Fibroblast of pulmonary artery (primary cell): ENCODE measurements around the gene PFDN6.

Experiments
- DNase-seq: peaks from one replicate; pipeline ENCODE4 v3.0.0-alpha.2; 2010; ENCODE audit warnings: low read depth
- H3K4me3 ChIP-seq: replicated peaks from 2 replicates; pipeline ENCODE4 v1.5.1; 2011; ENCODE audit warnings: low read depth, mild to moderate bottlenecking, control low read depth, low read length, moderate library complexity
- TF ChIP-seq, protein P1 (sequence below): IDR thresholded peaks from 2 replicates; pipeline ENCODE4 v1.5.1; 2011; ENCODE audit warnings: mild to moderate bottlenecking, control low read depth, low read length, inconsistent platforms; ENCODE audit errors: missing control alignments

Gene PFDN6

DNA sequence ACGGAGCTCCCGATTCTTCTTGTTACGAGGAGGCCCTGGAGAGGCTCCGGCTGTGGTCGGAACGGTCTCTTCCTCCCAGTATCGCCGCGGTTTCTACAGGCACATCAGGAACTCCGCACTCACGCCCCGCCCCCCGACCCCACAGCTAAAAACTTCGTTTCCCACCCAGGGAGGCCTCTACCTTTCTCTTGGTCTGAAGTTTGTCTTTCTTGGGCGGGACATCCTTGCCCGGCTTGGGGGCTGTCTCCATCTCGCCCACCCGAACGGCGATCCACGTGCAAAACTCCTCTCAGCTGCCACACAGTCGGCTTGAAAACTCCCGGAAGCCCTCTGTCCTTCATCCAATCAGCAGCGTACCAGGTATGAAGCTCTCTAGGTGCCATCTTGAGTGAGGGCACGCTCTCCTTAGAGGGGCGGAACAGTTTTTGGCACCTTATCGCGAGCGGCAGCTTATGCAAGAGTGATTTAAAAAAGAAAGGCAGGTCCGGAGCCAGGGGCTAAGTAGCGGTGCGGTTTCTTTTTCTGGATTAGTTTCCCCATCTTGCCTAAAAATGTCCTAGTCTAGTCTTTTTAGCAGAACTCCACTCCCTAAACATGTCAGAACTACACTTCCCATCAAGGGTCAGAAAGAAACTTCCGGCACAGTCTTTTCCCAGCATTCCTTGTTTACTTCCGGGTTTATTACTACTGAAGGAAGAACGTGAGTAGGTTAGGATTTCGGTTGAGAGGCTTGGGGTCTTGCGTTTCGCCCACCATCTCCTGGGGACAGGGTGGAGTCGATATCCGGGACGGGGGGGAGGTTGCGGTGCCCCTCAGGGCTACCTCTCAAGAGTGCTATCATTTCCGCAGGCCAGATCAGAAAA lies at the start of gene PFDN6, which contains the start of gene WDR46:
Gene PFDN6, plus strand, starts transcription at position 681 of the 863 bp plus-strand sequence. CDS start 256 bp downstream, outside the sequence.
Gene WDR46, minus strand, starts transcription at position 319 of the 863 bp plus-strand sequence. Its CDS starts 69 bp downstream, at position 250.
- peak within 1 kb of the TSS; percentile 80 for H3K4me3 ChIP-seq
- DNase-seq = peak; percentile 90
- TF ChIP-seq, protein P1, sequence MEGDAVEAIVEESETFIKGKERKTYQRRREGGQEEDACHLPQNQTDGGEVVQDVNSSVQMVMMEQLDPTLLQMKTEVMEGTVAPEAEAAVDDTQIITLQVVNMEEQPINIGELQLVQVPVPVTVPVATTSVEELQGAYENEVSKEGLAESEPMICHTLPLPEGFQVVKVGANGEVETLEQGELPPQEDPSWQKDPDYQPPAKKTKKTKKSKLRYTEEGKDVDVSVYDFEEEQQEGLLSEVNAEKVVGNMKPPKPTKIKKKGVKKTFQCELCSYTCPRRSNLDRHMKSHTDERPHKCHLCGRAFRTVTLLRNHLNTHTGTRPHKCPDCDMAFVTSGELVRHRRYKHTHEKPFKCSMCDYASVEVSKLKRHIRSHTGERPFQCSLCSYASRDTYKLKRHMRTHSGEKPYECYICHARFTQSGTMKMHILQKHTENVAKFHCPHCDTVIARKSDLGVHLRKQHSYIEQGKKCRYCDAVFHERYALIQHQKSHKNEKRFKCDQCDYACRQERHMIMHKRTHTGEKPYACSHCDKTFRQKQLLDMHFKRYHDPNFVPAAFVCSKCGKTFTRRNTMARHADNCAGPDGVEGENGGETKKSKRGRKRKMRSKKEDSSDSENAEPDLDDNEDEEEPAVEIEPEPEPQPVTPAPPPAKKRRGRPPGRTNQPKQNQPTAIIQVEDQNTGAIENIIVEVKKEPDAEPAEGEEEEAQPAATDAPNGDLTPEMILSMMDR = no peak

DNA sequence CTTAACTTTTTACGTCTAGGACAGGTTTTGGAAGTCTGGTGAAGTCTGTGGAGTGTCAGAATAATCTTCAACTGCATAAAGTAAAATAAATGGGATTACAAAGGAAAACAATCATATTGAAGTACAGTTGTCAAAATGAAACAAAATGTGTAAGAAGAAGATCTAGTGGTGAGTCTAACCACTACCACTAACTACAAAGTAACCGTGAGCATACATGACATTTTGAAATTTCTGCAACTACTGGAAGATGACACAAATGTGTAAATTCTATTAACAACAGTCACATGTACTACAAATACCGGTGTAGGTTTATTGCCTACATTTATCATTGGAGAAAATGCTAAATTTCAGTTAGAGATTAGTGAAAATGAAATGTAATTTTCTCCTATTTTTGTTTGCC lies 47.4 kb upstream of the PFDN6 start:
- no peak for DNase-seq
- no peak overlapping the region for H3K4me3 ChIP-seq
- TF ChIP-seq, protein P1 = no peak

DNA sequence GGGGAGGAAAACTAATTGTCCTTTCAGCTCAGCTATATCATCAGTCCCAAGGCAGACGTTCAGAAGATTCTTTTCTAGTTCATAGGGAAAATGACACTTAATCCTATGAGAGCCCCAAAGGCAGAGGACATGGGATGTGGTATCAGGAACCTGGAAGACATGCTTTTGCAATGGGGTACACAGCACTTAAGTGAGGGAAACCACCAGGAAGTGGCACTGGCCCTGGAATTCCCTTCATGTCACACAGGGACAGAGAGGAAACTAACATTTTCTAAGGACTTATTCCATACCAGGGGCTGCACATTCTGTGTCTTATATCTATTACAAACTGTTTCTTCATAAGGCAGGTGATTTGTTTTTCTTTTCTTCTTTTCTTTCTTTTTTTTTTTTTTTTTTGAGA lies 45.9 kb upstream of the PFDN6 start:
- TF ChIP-seq, protein P1 = no peak
- no peak for DNase-seq
- H3K4me3 ChIP-seq = no peak overlapping the region

DNA sequence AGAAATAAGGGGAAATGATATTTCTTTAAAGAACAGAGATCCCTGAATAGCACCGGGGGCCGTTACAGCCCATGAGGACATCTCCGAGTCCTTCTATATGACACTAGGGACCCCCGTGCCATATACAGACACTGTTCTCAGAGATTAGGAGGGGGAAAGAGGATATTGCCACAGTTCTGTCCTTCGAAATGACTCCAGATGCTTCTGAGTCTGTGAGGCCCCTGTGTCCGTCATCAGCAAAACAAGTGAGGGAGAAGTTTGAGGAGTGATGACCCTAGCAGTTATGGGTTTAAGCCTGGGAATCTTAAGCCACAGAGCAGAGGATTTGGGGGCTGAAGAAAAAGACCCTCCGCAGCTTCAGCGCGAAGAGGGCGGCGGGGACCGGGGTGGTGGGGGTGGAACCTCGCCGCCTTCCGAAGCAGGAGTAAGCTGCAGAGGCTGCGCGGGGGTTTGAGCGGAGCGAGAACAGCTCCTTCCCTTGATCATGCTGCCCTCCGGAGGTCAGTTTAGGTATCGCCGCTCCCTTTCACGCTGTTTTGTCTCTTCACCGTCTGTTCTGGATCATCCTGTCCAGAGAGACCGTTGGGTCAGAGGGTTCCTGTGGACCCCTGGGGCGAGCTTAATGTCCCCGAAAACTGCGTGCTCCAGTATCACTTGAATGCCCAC lies 41.3 kb upstream of the PFDN6 start:
- peak; percentile 89 for DNase-seq
- TF ChIP-seq, protein P1 = peak; percentile 87
- peak overlapping the region; percentile 79 for H3K4me3 ChIP-seq

DNA sequence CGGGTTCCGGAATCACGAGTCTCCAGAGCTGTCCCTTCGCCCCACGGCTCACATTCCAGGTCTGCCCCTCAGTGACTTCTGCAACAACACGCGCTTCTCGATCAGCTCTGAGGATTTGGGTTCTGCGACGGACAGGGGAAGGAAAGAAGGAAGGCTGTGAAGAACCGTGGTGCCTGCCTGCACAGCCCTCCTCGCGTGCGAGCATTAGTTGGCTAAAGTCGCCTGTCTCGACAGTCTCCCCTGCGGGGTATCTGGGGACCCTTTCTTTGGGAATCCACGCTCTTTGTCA lies 40.8 kb upstream of the PFDN6 start:
- TF ChIP-seq, protein P1 = no peak
- peak overlapping the region; percentile 79 for H3K4me3 ChIP-seq
- peak; percentile 58 for DNase-seq

DNA sequence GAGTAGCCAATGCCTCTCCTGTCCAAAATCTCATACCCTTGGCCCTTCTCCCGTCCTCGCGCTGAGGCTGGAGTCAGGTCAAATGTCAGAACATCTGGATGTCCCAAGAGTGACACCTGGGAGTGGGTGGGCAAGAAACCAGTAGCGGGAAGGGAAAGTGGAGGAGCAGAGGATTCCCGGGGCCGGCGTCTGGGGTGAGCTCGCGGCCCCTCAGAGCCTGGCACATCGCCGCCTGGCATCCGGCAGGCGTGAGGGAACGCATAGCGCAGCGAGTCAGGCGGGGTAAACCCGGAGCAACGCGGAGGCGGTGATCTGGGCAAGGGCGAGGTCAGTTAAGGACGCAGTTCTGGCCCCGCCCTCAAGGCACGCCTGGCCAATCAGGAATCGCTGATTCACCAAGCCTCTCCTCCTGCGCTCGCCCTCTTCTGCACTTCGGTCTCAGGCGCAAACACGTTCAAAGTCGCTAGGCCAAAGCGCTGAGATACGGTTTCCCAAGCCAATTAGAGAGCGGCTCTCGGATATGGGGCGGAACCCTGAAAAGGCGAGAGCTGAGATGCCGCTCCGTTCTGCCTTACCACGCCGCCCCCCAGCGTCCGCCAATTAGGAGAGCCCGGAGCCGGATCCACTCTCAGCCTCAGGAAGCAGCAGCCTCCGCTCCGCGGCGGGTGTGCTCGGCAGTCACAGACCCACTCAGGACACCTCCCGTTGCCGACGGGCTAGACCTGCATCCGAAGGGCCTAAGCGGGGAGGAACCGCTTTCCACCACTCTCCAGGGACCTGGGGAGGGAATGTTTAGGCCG lies 40.3 kb upstream of the PFDN6 start:
- TF ChIP-seq, protein P1 = no peak
- DNase-seq = peak; percentile 100

More for the DNA sequence above, 40.3 kb upstream of the PFDN6 start:
- H3K4me3 ChIP-seq = peak overlapping the region; percentile 79
